ENCODE results near the gene NOL9.
"Not testable (repeated sequence)": the region's sequence is repeated elsewhere in the genome, so short reads cannot be mapped to it uniquely, and the experiment has no call there.

The NOL9 gene

DNA sequence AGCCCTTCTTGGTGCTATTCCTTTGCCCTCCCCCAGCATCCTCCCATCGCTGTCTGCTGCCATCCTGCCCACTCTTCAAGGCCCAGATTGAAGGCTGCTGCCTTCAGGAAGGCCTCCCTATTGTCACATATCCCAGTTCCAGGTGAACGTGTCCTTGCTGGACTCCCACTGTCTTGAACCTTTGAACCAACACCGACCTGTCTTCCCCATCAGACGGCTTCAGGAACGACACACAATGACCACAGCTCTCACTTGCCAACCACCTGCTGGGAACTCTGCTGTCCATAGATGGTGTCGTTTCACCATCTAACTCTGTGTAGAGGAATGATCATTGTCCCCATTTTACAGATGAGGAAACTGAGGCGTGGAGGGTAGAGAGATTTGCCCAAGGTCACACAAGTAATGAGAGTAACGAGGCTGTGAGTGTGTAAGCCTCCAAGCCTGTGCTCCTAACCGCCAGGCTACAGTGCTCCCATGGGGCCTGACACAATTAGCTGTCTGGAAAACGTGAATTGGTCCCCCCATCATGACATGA is 53.0 kb downstream of the NOL9 start:
- no peak for DNase-seq

DNA sequence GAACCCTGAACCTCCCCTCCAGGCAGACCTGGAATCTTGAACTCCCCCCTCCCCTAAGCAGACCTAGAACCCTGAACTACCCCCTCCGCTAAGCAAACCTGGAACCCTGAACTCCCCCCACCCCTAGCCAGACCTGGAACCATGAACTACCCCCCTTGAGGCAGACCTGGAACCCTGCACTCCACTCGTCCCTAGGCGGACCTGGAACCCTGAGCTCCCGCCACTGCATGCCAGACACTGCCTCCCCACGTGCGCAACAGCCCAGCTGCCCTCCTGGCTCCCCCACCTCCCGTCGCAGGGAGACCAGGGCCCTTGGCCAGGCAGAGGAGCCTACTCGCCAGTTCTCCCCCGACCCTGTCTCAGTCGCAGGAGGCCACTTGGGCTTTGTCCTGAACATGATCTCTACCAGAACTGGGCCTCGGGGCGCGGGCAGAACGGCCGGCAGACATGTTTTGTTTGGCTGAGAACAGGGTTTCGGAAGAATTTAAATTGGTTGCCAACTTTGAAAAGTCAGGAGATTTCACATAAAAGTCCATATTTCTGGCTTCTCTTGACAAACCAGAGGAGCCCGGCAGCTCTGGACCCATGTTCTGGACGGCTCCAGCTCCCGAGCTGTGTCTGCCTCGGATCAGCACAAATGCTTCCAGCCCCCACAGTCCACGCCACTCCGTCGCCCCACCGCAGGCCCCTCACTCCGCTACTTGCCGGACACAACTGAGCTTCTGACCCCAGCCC is 53.6 kb downstream of the NOL9 start:
- DNase-seq = no peak

- DNase-seq = no peak
Measured at GRCh38 chr1:6499296-6499695, 55.0 kb downstream of the NOL9 start.

DNA sequence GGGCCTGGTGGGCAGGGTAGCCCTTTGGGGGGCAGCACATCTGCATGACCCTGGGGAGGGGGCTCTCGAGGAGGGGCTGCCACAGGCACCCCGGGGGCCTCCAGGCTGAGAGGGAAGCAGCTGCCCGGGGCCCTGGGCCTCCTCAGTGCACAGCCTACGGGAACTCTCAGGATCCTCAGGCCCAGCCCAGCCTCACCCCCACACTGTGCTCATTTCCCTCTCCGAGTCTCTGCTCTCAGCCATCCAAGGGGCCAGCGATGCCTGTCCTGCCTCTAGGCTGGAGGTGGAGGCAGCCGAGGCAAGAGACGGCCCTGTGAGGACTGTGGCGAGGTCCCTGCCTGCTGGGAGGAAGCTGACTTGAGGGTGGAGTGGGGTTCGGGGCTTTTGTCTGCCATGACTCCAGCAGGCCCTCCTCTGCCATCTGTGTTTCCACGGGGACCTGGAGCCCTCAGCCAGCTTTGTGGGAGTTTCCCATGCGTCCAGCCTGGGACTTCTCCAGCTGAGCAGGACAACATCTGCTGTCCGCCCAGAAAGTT is 55.7 kb downstream of the NOL9 start:
- DNase-seq = no peak

DNA sequence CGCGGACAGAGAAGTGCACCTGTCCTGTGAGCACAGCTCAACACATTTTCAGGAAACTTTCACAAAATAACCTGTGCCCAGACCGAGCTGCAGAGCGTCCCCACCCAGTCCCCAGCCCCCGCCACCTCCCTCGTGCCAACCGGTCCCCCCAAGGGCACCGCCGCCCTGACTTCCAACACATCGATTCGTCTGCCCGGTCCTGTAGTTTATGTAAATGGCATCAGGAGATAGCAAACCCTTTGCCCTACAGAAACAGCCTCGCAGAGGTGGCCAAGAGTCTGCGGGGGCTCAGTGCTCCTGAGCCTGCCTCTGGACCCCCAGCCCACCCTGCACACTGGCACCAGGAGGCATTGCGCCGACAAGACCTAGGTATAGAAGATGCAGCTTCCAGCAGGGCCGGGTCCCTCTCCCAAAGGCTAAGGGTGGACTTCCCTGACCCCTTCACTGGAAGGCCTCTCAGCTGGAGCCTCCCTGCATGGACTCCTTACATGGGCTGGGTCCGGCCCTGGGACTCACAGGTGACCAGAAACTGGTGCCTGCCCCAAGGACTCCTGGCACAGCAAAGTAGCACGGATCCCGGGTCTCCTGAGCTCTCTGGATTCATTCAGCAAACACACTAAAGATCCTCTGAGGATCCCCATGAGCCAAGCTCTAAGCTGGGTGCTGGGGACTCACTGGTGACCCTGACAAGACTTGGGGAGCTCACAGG is 56.3 kb downstream of the NOL9 start:
- no peak for DNase-seq

DNA sequence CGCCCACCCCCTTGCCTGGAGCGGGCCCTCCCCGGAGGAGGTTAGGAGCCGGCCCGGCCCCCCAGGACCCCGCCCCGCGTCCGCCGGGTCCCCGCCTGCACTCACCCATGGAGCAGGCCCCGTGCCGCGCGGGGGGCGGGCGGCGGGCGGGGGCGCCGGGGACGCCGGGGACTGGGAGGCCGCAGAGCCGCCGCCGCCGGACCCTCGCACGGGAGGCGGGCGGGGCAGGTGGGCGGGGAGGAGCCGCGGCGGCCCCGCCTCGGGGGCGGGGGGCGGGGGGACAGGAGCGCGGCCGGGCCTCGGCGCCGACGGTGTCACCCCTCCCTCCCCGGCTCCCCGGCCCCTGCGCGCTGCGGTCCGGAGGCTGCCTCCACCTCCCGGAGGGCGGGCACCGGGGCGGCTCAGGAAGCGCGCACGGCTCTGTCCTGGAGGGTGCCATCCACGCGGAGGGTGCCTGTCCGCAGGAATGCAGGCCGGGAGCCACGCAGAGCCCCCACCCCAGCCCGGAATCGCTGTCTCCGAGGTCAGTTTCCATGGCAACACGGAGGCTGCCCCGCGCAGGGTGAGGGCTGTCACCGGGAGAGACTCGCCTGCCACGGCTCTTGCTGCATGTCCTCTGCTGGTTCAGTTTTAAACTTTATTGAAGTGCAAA is 57.0 kb downstream of the NOL9 start:
- peak; percentile 73 for DNase-seq

DNA sequence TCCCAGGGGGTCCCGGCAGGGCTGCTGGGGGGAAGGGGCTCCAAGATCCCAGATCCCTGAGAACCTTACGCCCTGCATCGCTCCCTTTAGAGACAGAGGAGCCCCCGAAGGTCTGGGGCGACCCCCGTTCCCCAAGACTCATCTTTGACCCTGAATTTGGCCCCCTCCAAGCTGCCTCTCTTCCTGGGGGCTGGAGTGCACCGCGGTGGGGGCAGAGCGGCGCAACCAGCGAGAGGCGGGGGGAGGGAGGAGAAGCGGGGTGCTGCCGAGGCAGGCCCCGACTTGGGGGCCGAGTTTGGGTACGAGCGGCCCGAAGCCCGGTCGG is 57.5 kb downstream of the NOL9 start:
- no peak for DNase-seq

GRCh38 chr1:6496365-6496721 is 58.0 kb downstream of the NOL9 start:
- DNase-seq = no peak

DNA sequence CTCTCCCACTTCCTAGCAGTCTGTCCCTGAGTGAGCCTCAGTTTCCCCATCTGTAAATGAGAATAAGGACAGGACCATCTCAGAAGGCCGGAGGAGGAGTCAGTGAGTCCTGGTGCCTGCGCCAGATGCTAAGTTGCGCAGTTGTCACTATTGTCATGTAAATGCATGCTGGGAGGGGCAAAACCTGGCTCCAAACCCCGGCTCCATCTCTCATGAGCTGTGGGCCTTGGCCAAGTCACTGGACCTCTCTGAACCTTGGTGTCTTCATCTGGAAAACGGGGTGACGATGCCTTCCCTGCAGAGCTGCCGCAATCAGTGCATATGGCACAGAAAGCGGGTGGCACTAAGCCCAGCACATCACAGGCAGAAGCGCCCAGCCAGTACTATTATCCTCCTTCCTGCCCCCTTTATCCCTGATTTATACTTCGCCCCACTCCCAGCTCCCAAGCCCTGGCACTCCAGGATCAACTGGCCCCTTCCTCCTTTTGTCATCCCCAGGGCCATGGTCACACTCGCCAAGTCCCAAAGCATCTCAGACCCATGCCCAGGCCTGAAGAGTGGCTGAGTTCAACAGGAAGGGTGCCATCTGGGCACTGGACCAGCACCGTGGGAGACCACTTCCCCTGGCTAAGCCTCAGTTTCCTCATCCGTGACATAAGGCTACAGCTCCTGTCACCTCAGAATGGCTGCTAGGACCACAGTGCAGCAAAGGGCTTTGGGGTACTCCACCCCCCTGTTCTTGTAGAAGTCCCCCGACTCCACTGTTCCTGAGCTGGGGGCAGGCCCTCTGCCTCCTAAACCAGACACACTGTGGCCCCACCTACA is 58.6 kb downstream of the NOL9 start:
- no peak for DNase-seq

DNA sequence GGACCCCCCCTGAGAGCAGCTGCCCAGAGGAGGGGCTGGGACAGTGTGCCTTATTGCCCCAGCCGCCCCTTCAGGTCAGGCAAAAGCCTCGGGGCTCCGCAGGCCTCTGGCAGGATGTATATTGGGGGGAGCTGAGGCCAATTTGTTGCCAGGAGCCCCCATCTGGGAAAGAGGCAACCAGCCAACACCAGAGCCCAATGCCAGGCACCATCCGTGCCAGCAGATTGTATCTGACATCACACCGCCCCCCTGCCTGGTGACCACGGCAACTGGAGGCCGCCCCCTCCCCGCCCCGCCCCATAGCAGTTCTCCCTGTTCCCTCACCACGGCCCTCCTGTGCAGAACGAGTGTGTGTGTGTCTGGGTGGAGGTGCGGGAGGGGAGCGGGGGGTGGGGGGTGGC is 59.3 kb downstream of the NOL9 start:
- no peak for DNase-seq

GRCh38 chr1:6494627-6495026 is 59.7 kb downstream of the NOL9 start:
- no peak for DNase-seq

DNA sequence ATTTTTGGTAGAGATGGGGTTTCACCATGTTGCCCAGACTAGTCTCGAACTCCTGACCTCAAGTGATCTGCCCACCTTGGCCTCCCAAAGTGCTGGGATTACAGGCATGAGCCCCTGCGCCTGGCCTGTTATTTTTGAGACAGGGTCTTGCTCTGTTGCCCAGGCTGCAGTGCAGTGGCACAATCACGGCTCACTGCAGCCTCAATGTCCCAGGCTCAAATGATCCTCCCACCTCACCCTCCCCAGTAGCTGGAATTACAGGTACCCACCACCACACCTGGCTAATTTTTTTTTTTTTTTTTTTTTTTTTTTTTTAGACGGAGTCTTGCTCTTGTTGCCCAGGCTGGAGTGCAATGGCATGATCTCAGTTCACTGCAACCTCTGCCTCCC is 60.5 kb downstream of the NOL9 start:
- DNase-seq = not testable (repeated sequence)

GRCh38 chr1:6491966-6492365 is 62.3 kb downstream of the NOL9 start:
- no peak for DNase-seq

DNA sequence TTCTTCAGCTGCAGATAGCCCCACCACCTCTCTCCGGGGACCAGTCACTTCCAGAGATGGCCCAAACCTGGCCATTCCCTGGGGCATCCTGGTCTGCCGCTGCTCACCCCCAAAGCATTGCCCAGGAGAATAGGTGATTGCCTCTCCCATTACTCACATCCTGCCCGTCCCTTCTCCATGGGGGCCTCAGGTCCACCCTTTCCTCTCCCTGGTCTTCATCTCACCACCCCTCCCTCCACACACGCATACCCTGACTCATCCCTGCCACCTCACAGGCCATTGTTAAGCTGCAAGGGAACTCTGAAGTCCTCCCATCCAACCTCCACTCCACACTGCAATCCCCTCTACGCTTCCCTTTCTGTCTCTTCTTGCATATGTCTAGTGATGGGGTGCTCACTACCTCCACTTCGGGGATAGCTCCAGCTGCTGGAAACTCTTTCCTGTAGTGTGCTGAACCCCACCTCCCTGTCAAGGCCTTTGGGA is 62.8 kb downstream of the NOL9 start, which contains the start of gene PLEKHG5:
Gene PLEKHG5, minus strand, starts transcription at position 188 of the 483 bp plus-strand sequence. CDS start 14,096 bp downstream, outside the sequence.
- no peak for DNase-seq

GRCh38 chr1:6491081-6491449 is 63.2 kb downstream of the NOL9 start:
- DNase-seq = no peak

DNA sequence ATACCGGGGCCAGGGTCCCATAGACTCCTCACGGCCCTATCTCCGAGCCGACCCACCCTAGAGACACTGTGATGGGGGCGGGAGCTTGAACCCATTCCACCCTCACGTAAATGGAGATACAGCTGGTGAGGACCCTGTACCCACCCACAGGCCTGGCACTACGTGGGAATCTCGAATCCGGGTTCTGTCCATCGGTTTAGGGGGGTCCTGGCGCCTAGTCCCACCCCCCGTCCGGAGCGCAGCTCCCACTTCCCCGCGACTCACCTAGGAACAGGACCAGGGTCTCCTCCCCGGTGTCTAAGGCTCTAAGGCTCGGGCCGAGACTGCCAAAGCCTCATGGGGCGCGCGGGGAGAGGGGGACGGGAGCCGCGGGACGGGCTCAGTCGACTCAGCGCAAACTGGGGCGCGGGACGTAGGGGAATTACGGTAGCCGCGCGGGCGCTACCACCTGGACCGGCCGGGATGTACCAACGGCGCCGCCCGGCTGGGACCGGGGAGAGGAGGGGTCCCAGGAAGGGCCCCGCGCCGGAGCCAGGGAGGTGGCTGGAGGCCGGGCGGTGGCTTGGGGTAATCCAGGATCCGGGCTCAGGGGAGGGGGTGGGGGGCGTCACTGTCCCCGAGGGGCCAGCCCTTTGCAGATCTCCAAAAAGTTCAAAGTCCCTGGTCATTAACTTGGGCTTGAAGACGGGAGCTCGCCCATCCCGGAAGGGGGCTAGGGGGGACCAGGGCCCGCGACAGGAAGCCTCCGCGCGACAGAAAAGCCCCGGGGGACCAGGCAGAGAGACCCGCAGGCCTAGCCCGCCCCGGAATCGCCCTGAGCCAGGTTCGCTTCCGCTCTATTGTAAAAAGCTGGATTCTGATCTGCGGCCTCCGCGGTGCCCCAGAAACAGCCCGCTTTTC is 63.9 kb downstream of the NOL9 start:
- peak; percentile 58 for DNase-seq

DNA sequence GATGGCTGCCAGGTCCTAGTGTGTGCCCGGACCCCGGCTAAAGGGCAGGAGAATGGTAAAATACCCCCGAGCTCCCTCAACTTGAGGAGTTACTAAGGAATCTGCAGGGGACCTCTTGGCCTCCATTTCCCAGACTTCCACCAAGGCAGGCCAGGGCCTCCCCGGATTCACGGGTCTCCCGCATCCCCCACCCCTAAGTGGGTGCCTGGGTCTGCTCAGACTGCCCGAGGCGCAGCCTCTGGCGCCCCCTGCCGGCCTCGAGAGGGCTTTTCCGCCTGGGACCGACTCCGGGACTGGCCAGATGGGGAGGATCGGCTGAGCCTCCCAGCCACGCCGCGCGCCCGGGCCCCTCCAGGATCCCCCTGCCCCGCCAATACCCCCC is 64.5 kb downstream of the NOL9 start:
- peak; percentile 84 for DNase-seq

GRCh38 chr1:6489383-6489765 is 64.9 kb downstream of the NOL9 start:
- no peak for DNase-seq

DNA sequence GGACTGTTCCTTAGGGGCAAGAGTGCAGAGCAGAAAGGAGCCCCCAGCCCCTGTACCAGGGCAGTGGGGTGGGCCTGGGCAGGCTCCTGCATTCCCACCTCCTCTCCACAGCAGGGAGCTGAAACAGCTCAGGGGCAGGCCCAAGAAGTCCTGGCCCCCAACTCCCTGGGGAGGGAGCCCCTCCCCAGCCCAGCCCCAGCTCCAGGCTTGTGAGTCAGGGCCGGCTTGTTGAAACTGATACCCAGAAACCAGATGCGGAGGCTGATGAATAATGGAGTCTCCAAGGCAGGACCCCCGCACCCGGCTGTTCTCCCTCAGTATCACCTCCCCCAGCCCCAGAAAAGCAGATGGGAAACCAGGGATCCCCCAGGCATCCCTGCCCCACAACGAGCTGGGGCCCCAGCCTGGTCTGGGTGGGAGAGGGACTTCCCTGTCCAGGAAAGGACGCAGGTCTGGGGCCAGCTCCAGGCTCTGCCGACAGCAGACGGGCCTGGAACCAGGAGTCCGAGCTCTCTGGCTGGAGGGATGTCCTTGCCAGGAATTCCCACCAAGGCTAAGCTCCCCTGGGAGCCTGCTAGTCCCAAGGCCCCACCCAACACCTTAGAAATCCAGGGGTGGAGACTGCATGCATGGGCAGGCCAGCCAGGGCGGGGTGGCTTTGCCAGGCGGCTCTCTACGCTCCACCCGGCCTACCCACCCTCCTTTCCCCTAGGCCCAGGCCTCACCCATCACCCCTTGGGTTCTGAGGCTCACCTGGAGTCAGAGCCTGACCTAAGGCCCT is 65.5 kb downstream of the NOL9 start:
- DNase-seq = no peak

DNA sequence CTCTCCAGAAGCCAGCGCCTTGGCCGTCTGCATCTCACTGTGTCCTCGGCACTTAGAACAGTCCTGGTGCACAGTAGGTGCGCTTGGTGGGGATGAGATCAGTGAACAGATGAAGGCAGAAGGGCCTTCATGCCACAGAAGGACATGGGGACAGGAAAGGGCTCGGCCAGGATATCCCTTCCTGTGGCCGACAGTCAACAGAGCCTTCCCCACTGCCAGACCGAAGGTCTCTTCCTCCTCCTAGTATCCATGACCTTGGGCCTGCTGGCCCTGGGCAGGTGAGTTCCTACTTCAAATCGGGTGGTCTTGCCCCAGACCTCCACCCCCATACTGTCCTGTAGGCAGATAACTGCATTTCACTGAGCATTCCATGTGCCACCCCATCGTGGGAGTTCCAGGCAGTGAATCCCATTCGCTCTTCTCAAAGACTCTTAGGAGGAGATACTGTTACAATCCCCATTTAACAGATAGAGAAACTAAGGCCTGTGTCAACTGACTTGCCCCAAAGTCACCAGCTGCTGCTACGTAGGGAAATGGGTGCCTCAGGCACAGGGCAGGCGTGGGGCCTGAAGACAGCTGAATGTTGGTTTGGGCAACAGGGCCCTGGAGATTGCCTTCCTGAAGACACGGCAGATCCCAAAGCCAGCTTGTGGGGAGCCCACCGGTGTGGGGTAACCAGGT is 66.4 kb downstream of the NOL9 start:
- no peak for DNase-seq

Data from NCI-H1092 (cell line).